Esophagus muscularis mucosa (tissue), 4 donors: ENCODE data around the gene HTT. TPM values are rescaled to one million over a fixed set of nuclear protein-coding genes. Genes with fewer than 3 reads are reported as not detected.

Source experiments
- DNase-seq: peaks from one replicate; pipeline ENCODE4 v3.0.0-alpha.2; 2017; ENCODE audit errors: extremely low spot score
- H3K27ac ChIP-seq, 4 donors: fragments of 200-600 bp; sonication (generic); replicated peaks in 1 of 4; 1 replicate in 3 of 4; 2 replicates in 1 of 4; pipeline ENCODE4 v1.5.1; 2016 to 2019; ENCODE audit warnings: mild to moderate bottlenecking in 1 of 4
- H3K27me3 ChIP-seq, 4 donors: fragments of 200-600 bp; sonication (generic); one replicate each; pipeline versions ENCODE4 v1.5.1 to v1.6.0; 2016 to 2019
- H3K36me3 ChIP-seq, 4 donors: fragments of 200-600 bp; sonication (generic); one replicate each; pipeline ENCODE4 v1.5.1; 2016 to 2019
- H3K4me1 ChIP-seq, 4 donors: fragments of 200-600 bp; sonication (generic); one replicate each; pipeline ENCODE4 v1.5.1; 2016 to 2019
- H3K4me3 ChIP-seq, 4 donors: fragments of 200-600 bp; sonication (generic); 1 replicate in 2 of 4; 2 replicates in 2 of 4; pipeline ENCODE4 v1.5.1; 2016 to 2019; ENCODE audit warnings: mild to moderate bottlenecking in 4 of 4, moderate library complexity in 1 of 4
- H3K9me3 ChIP-seq, 4 donors: fragments of 200-600 bp; sonication (generic); 1 replicate in 3 of 4; 2 replicates in 1 of 4; pipeline ENCODE4 v1.5.1; 2016 to 2019
- EP300 ChIP-seq: sonication (generic); formaldehyde crosslinking; IDR thresholded peaks from one replicate; pipeline ENCODE4 v1.6.1; 2017; ENCODE audit warnings: antibody characterized with exemption
- POLR2A ChIP-seq: fragments of 450-650 bp; IDR thresholded peaks from one replicate; pipeline ENCODE4 v1.6.1; 2017; ENCODE audit warnings: antibody characterized with exemption, moderate library complexity, mild to moderate bottlenecking, low read depth
- POLR2AphosphoS5 ChIP-seq, 2 donors: sonication (generic); formaldehyde crosslinking; IDR thresholded peaks; one replicate each; pipeline ENCODE4 v1.6.1; 2017; ENCODE audit warnings: antibody characterized with exemption in 2 of 2
- WGBS: methylation state at CpG from one replicate; pipeline ENCODE4 v1.1.5; 2018; 5-methylcytosine and 5-hydroxymethylcytosine counted together
- intact Hi-C: fragments of 100-400 bp; cut with DNase I; formaldehyde crosslinking; loops from one replicate; pipeline ENCODE4 v1.15.1; 2023
- total RNA-seq, 4 donors: library from RNA; depleted of rRNA; stranded (reverse); fragments of >200 nt; gene quantifications; one replicate each; pipeline versions ENCODE4 v1.1.0 to v1.2.1, GENCODE V29; 2016
- TF ChIP-seq, protein P1 (sequence below), 3 experiments: fragments of 200-600 bp in 2 of 3; fragments of 450-650 bp in 1 of 3; sonication (generic) in 2 of 3; IDR thresholded peaks; one replicate each; pipeline ENCODE4 v1.5.1; 2017 to 2019; ENCODE audit warnings: antibody characterized with exemption in 3 of 3, mild to moderate bottlenecking in 2 of 3, moderate library complexity in 1 of 3

HTT gene
- total RNA-seq, 4 donors from 2014 or later, result 30.2 to 65.7 (median 49.3) TPM

DNA sequence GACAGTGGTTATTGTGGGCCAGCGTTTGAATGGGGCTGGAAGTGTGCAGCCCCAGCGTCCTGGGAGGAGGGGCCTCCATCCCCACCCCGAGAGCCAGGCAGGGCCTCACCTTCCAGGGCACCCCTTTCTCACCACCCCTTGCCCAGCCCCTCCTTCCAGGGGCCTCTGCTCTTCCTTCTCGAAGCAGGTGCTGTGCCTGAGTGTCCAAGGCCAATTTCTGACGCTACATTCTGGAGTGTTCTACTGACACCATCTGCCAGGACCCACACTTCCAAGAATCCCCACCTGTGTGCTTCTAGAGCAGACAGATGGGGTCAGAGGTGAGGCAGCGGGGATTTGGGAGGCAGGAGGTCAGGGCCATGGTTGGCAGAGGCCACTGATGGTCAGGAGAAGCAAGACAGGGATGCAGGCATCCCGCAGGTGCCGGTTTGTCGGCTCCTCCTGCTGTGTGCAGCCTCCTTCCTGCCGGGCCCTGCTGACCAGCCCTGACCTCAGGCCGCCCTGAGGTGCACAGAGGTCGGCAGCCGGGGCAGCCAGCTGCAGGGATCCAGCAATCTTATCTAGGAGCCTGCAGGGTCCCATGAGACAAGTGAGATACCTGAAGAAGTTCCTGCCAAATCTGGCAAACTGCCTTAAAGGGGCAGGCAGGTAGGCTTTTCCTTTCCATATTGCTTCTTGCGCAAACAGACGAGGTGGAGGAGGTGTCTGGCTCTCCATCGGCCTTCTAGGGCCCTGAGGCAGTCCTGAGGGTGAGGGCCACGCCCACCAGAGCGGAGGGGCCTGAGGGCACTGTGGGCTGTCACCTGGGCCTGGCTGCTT lies 193.3 kb downstream of the HTT start:
- WGBS, result 83% methylated on average over 12 of the region's 18 CpGs
- Histone ChIP-seq H3K4me3 (no peak overlapping the region), H3K36me3 (no peaks in the 10 kb centered on the region), H3K27me3 (no peaks in the 10 kb centered on the region), H3K9me3 (no peaks in the 10 kb centered on the region), H3K4me1 (peaks cover 8 to 22% (median 18%) of the 10 kb centered on the region in 4 donors), H3K27ac (no peak overlapping the region)
- TF ChIP-seq POLR2AphosphoS5 (IDR thresholded peaks at IDR 0.05) (no peak), EP300 (no peak), POLR2A (no peak)
- TF ChIP-seq, protein P1, sequence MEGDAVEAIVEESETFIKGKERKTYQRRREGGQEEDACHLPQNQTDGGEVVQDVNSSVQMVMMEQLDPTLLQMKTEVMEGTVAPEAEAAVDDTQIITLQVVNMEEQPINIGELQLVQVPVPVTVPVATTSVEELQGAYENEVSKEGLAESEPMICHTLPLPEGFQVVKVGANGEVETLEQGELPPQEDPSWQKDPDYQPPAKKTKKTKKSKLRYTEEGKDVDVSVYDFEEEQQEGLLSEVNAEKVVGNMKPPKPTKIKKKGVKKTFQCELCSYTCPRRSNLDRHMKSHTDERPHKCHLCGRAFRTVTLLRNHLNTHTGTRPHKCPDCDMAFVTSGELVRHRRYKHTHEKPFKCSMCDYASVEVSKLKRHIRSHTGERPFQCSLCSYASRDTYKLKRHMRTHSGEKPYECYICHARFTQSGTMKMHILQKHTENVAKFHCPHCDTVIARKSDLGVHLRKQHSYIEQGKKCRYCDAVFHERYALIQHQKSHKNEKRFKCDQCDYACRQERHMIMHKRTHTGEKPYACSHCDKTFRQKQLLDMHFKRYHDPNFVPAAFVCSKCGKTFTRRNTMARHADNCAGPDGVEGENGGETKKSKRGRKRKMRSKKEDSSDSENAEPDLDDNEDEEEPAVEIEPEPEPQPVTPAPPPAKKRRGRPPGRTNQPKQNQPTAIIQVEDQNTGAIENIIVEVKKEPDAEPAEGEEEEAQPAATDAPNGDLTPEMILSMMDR (IDR thresholded peaks at IDR 0.05), result no peak
- intact Hi-C loops, result no loop called here
- no peak for DNase-seq

GRCh38 chr4:3268395-3269104 lies 194.1 kb downstream of the HTT start:
- H3K9me3 ChIP-seq, result peaks cover 0 to 4% (median 0%) of the 10 kb centered on the region in 4 donors
- no peak for DNase-seq
- TF ChIP-seq, protein P1 (IDR thresholded peaks at IDR 0.05), result no peak
- no peak for TF ChIP-seq EP300
- no peak for TF ChIP-seq POLR2AphosphoS5 (IDR thresholded peaks at IDR 0.05)
- no peak for TF ChIP-seq POLR2A
- no peak overlapping the region for H3K4me3 ChIP-seq
- no peak overlapping the region for H3K27ac ChIP-seq
- no peaks in the 10 kb centered on the region for H3K27me3 ChIP-seq
- intact Hi-C loops, result no loop called here
- 89% methylated on average over 11 of the region's 17 CpGs for WGBS
- H3K4me1 ChIP-seq, result peaks cover 8 to 22% (median 18%) of the 10 kb centered on the region in 4 donors
- H3K36me3 ChIP-seq, result no peaks in the 10 kb centered on the region

DNA sequence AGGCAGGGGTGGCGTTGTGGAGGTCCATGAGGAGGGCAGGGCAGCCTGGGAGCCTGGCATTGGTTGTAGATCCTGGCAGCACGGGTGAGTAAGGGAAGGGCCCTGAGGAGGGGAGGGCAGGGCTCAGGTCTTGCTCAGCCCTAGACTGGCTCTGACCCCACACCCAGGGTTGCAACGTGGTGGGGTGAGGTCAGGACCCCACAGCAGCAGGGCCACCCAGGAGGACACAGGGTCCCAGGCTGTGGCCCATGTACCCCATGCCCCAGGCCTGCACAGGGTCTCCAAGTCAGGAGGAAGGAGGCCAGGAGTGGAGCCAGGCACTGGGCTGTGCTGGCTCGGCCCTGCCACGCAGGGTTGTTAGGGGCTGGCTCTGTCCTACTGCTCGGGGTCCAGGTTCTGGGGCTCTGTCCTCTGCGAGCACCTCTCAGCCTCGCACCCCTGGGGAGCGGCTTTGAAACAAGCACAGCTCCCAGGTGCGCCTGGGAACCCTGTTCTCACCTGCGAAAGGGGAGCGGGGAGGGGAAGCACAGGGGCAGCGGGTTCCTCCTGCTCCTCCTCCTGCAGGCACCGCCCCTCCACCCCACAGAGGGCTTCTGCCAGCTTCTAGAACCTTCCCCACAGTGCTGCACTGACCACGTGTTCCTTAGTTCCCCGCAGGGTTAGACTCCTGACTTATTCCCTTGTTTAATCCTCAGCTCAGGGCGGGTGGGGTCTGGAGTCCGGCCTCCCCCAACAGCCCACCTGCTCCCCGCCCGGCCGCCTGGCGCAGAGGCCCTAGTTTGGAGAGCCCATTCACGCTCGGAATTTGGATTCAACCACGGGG lies 194.8 kb downstream of the HTT start:
- H3K27ac ChIP-seq, result peak overlapping the region; percentile 23 to 66 (median 54)

GRCh38 chr4:3269991-3270611 lies 195.6 kb downstream of the HTT start:
- no peak for DNase-seq
- Histone ChIP-seq H3K36me3 (no peaks in the 10 kb centered on the region), H3K27ac (peak overlapping the region; percentile 23 to 66 (median 54)), H3K27me3 (no peaks in the 10 kb centered on the region), H3K4me1 (peaks cover 8 to 22% (median 18%) of the 10 kb centered on the region in 4 donors), H3K4me3 (no peak overlapping the region), H3K9me3 (peaks cover 0 to 4% (median 0%) of the 10 kb centered on the region in 4 donors)
- intact Hi-C loops, result no loop called here
- TF ChIP-seq POLR2AphosphoS5 (IDR thresholded peaks at IDR 0.05) (no peak), EP300 (no peak), POLR2A (no peak)
- TF ChIP-seq, protein P1 (IDR thresholded peaks at IDR 0.05), result no peak
- WGBS, result 56% methylated on average over 17 of the region's 17 CpGs

More for the DNA sequence above, 194.8 kb downstream of the HTT start:
- WGBS, result 63% methylated on average over 19 of the region's 25 CpGs
- no peaks in the 10 kb centered on the region for H3K27me3 ChIP-seq
- peaks cover 0 to 4% (median 0%) of the 10 kb centered on the region in 4 donors for H3K9me3 ChIP-seq
- no peak for DNase-seq
- H3K4me3 ChIP-seq, result no peak overlapping the region
- no peaks in the 10 kb centered on the region for H3K36me3 ChIP-seq
- intact Hi-C loops, result no loop called here
- TF ChIP-seq, protein P1 (IDR thresholded peaks at IDR 0.05), result no peak
- peak in 1 of 2 donors; percentile 6 for TF ChIP-seq POLR2AphosphoS5 (IDR thresholded peaks at IDR 0.05)
- H3K4me1 ChIP-seq, result peaks cover 8 to 22% (median 18%) of the 10 kb centered on the region in 4 donors
